Measurements from ENCODE around the gene SCAMP2. TPM values are rescaled to one million over a fixed set of nuclear protein-coding genes. Genes with fewer than 3 reads are reported as not detected.

The SCAMP2 gene
- total RNA-seq, 1 experiment from 2014 or later = 50.2 TPM

DNA sequence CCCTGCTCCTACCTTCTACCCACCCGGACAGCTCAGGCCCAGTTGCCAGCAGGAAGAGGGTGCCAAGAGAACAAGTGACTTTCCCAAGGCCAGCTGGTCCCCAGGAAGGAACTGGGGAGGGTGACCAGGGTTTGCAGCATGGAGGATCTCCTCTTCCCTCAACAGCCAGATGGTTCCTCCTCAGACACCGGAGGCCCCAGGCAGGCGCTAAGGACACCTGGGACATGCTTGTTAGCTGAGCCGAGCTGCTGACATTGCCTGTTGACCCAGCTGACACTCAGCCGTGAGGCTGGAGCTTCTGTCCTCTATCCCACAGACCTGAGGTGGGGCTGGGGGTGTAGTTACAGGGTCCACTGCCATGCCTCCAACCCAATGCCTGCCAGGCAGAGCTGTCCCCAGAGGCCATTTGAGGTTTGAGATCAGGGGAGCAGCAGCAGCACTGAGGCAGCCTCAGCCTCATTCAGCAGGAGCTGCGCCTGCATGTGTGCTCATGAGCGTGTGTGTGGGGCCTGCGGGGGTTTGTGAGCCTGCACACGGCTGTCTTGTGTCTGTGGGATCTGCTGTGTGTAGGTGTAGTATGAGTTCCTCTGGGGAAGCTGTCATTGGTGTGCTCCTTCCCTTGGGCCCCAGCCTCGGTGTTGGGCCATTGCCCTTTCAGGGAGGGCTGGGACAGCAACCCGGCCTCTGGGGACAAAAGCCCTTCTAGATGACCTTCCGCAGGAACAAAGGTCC lies 39.6 kb downstream of the SCAMP2 start:
- no peaks in the 10 kb centered on the region for H3K27me3 ChIP-seq (ENCODE audit: insufficient read depth, low read length)
- H2BK120ac ChIP-seq (ENCODE audit: low read depth, low read length, poor library complexity, severe bottlenecking) = no peak overlapping the region
- H4K5ac ChIP-seq (ENCODE audit: insufficient read length, low read depth, low read length) = no peak overlapping the region
- peaks cover 3% of the 10 kb centered on the region for H4K20me1 ChIP-seq (ENCODE audit: control insufficient read depth, insufficient read depth, insufficient read length)
- H3K18ac ChIP-seq (ENCODE audit: insufficient read length, low read depth, low read length) = no peak overlapping the region
- no peak overlapping the region for H3K23ac ChIP-seq (ENCODE audit: insufficient read length, low read depth, low read length)
- no peaks in the 10 kb centered on the region for H3K9me3 ChIP-seq (ENCODE audit: control insufficient read depth, low read depth, low read length)
- no peaks in the 10 kb centered on the region for H3K79me2 ChIP-seq (ENCODE audit: insufficient read depth, low read length)
- no peak overlapping the region for H4K91ac ChIP-seq (ENCODE audit: insufficient read length, low read depth, low read length)
- H3K4me2 ChIP-seq (ENCODE audit: insufficient read depth, insufficient read length, low read length) = no peak overlapping the region
- H3K27ac Mint-ChIP-seq = peak overlapping the region in 2 of 3 experiments; percentile 61 to 84; a peak in 2 of 7 replicates
- WGBS (ENCODE audit: extremely low coverage, insufficient read length, low lambda C conversion rate) = no CpG with 5 or more reads among the region's 12 CpGs
- no peaks in the 10 kb centered on the region for H3K23me2 ChIP-seq (ENCODE audit: insufficient read length, low read depth, low read length, poor library complexity, severe bottlenecking)
- H3K27ac ChIP-seq (ENCODE audit: insufficient read length, low read depth, low read length) = no peak overlapping the region
- peaks cover 16% of the 10 kb centered on the region for H3K27me3 Mint-ChIP-seq (ENCODE audit: low read depth)
- no peak overlapping the region for H3K4ac ChIP-seq (ENCODE audit: low read depth, low read length)
- H2BK20ac ChIP-seq (ENCODE audit: low read depth, low read length, poor library complexity, severe bottlenecking) = no peak overlapping the region
- peaks cover 4 to 22% of the 10 kb centered on the region in 2 experiments; a peak in 2 of 4 replicates for H3K4me1 Mint-ChIP-seq
- H3K4me1 ChIP-seq (ENCODE audit: insufficient read depth, low read length) = no peaks in the 10 kb centered on the region
- H2AK5ac ChIP-seq (ENCODE audit: insufficient read length, low read length) = no peak overlapping the region
- TF ChIP-seq, protein P1, sequence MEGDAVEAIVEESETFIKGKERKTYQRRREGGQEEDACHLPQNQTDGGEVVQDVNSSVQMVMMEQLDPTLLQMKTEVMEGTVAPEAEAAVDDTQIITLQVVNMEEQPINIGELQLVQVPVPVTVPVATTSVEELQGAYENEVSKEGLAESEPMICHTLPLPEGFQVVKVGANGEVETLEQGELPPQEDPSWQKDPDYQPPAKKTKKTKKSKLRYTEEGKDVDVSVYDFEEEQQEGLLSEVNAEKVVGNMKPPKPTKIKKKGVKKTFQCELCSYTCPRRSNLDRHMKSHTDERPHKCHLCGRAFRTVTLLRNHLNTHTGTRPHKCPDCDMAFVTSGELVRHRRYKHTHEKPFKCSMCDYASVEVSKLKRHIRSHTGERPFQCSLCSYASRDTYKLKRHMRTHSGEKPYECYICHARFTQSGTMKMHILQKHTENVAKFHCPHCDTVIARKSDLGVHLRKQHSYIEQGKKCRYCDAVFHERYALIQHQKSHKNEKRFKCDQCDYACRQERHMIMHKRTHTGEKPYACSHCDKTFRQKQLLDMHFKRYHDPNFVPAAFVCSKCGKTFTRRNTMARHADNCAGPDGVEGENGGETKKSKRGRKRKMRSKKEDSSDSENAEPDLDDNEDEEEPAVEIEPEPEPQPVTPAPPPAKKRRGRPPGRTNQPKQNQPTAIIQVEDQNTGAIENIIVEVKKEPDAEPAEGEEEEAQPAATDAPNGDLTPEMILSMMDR (conservative IDR thresholded peaks at IDR 0.05) = no peak
- H3K9ac ChIP-seq (ENCODE audit: extremely low read depth, insufficient read length, low read length) = no peak overlapping the region
- H3K14ac ChIP-seq (ENCODE audit: insufficient read depth, low read length) = no peak overlapping the region; the same call in 1 of the 2 replicates
- no peak overlapping the region for H4K8ac ChIP-seq (replicated peaks; ENCODE audit: insufficient read length, low read depth, low read length)
- no peak overlapping the region for H3T11ph ChIP-seq (ENCODE audit: low read length)
- H2AFZ ChIP-seq (ENCODE audit: low read length) = no peak overlapping the region
- H2BK5ac ChIP-seq (ENCODE audit: insufficient read length, low read length) = no peak overlapping the region
- H2BK12ac ChIP-seq (ENCODE audit: insufficient read length, low read depth, low read length) = no peak overlapping the region
- H2BK15ac ChIP-seq (ENCODE audit: low read depth, low read length) = no peak overlapping the region
- no peak for DNase-seq
- H3K4me3 Mint-ChIP-seq = no peak overlapping the region
- no peak overlapping the region for H3K56ac ChIP-seq (ENCODE audit: insufficient read length, low read depth, low read length)
- peaks cover 0 to 17% (median 10%) of the 10 kb centered on the region in 3 experiments; a peak in 5 of 7 replicates for H3K36me3 Mint-ChIP-seq (ENCODE audit: insufficient read depth in 1 of 3, low read depth in 3 of 3)
- H3K79me1 ChIP-seq (ENCODE audit: insufficient read depth, low read depth, low read length, poor library complexity, severe bottlenecking) = no peaks in the 10 kb centered on the region
- H3K9me3 Mint-ChIP-seq = no peaks in the 10 kb centered on the region
